WI38 (cell line): ENCODE measurements around the gene SYCN.

Experiments used
- H3K4me3 ChIP-seq: 2 replicates; pipeline ENCODE4 v1.5.1; 2011; ENCODE audit warnings: low read depth, mild to moderate bottlenecking, control low read depth, low read length
- TF ChIP-seq, protein P1 (sequence below): IDR thresholded peaks from 2 replicates; pipeline ENCODE4 v1.5.1; 2012; ENCODE audit warnings: low read depth, mild to moderate bottlenecking, control low read depth, low read length

SYCN gene

DNA sequence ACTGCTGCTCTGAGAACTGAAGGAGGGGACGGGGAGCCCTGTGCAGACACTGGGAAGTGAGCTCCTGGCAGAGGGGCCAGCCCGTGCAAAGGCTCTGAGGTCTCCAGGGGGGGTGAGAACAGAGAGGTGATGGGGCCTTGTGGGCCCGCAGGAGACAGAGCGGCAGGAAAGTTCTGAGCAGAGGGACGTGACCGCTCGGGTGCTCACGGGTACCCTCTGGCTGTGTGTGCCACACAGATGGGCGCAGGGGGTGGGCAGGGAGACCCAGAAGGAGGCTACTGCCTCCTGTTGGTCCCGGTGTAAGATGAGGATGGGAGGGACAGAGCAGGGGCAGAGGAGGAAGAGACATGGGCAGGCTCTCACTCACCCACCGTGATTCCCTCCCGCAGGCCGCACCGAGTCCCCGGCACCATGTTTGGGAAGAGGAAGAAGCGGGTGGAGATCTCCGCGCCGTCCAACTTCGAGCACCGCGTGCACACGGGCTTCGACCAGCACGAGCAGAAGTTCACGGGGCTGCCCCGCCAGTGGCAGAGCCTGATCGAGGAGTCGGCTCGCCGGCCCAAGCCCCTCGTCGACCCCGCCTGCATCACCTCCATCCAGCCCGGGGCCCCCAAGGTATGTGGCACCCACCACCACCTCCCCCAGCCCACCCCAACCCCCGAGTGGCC lies 34.8 kb downstream of the SYCN start:
- no peak overlapping the region for H3K4me3 ChIP-seq
- TF ChIP-seq, protein P1, sequence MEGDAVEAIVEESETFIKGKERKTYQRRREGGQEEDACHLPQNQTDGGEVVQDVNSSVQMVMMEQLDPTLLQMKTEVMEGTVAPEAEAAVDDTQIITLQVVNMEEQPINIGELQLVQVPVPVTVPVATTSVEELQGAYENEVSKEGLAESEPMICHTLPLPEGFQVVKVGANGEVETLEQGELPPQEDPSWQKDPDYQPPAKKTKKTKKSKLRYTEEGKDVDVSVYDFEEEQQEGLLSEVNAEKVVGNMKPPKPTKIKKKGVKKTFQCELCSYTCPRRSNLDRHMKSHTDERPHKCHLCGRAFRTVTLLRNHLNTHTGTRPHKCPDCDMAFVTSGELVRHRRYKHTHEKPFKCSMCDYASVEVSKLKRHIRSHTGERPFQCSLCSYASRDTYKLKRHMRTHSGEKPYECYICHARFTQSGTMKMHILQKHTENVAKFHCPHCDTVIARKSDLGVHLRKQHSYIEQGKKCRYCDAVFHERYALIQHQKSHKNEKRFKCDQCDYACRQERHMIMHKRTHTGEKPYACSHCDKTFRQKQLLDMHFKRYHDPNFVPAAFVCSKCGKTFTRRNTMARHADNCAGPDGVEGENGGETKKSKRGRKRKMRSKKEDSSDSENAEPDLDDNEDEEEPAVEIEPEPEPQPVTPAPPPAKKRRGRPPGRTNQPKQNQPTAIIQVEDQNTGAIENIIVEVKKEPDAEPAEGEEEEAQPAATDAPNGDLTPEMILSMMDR, result no peak

DNA sequence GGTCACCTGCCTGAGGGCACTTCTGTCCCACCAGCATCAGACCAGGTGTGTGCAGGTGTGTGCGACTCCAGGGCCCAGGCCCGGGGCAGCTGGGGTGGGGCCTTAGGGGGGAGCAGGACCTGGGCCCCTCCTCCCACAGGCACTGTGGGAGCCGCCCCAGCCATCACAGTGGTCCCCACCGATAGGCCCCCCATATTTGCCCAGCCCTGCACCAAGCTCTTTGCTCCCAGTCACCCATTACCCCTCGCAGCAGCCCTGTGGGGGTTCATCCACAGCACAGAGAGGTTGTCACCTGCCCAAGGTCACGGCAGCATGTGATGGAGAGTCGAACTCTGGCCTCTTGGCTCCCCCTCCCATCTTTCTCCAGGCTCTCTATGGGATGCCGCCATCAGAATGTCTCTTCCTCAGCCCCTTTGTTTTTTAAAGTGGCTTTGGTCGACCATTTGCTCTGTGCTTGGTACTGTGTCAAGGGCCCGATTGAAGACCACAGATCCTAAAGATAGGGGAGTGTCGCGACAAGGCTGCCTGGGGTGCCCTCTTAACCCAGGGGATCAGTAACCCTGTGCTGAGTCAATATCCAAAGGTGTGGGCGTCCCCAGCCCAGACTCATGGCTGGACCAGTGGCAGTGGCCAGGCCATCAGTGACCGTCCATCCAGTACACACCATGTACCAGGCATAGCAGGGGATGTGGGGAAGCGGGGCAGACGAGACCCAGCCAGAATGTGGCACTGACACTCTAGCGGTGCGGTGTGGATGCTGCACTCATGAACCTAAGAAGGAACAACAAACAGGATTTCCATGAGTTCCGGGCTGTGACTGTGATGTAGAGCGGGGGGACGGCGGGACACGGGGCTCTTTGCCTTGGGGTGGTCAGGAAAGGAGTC lies 35.6 kb downstream of the SYCN start:
- TF ChIP-seq, protein P1, result no peak

DNA sequence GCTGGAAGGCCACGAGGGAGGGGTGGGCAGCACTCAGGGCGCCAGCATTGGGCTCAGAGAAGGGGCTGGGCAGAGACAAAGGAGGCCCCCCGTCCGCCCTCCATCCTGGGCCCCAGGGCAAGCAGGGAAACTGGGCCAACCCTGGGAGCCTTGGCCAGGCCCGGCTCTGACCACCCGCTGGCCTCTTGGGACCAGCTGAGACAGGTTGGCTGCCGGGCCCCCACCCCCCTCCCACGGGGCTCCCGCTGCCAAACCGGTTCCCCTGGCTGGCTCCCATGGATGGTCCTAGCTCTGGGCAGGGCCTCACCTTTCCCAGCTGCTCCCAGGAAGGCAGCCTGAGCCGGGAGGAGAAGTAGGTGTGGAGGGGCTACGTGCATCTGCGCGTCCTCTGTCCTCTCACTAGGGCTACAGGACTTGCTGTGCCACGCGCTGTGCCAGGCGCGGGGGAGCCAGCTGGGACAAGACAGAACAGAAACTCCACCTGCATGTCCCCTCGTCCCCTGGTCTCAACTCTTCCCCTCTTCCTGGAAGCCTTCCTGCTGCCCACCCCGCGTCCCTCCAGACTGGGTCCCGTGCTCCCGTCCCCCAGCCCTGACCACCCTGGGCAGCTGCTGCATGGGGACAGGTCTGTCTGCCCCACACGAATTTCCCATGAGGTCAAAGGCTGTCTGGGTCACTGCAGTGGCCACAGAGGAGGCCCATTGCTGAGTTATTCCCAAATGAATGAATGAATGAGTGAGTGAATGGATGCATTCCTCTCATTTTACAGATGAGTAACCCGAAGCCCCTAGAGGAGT lies 36.4 kb downstream of the SYCN start:
- H3K4me3 ChIP-seq, result no peak overlapping the region
- TF ChIP-seq, protein P1, result no peak

More for the DNA sequence above, 35.6 kb downstream of the SYCN start:
- no peak overlapping the region for H3K4me3 ChIP-seq

DNA sequence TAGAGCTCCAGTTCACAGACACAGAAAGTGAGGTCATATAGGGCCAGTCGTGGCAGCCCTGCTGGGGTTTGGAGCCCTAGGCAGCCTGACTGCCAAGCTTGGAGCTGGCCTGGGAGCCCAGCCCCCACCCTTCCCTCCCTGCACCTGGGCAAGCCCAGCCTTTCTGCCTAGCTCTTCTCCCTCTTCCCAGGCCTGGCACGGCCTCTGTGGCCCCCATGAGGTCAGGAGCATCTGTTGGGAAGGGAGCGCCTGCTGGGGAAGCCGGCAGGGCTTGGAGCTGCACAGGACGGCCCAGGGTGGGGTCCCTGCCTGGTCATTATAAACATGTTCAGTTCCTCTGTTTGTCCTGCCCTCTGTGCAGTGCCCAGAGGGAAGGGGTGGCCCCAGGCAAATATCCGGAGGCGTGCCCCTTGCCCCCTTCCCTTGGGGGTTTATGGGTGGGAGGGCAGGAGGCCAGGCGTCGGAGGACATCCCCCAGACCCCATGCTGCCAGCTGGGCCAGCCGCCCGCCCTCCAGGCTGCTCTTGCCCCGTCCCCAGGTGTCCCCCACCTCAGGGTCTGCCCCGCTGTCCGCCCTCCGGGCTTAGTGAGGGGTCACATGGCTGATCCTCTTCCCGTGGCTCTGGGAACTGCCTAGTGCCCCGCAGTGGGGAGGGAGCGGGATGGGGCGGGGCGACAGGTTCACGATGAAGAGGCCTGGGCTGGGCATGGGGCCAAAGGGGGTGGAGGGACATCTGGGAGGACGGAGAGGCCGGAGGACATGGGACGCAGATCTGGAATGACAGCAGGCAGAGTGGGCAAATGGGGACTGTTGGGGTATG lies 37.3 kb downstream of the SYCN start:
- TF ChIP-seq, protein P1, result no peak
- H3K4me3 ChIP-seq, result no peak overlapping the region

DNA sequence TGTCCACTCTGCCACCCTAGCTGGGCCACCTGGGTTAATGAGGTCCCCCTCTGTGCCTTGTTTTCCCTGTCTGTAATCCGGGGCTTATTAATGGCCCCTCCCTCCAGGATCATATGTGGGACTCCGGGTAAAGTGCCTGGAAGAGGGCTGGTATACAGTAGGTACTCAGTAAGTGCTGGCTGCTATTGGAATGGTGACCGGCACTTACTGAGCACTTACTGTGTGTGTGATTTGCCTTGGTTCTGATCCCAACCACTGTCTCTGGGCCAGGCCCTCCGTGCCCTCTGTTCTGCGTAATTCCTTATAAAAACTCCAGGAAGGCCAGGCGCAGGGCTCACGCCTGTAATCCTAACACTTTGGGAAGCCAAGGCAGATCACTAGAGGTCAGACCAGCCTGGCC lies 38.2 kb downstream of the SYCN start:
- H3K4me3 ChIP-seq, result no peak overlapping the region
- TF ChIP-seq, protein P1, result no peak

DNA sequence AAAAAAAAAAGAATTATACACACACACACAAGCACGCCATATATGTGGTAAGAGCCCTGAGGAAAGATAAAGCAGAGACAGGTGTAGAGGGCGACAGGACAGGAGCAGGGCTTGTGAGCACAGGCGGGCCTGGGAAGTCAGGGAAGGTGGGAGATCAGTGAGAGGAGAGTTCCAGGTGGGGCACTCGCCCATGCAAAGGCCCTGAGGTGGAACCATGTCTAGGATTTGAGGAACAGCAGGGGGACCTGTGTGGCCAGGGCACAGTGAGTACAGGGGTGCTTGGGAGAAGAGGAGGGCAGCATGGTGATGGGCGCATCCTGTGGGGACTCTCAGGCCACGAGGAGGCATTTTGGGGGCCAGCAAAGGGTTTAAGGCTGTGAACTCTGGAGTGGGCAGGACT lies 39.8 kb downstream of the SYCN start:
- no peak overlapping the region for H3K4me3 ChIP-seq
- TF ChIP-seq, protein P1, result no peak
